Cardiac fibroblast (primary cell): Measurements from ENCODE around the gene RAPGEF3.

Source experiments
- DNase-seq, 2 donors: peaks; one replicate each; pipeline versions ENCODE4 v3.0.0 to v3.0.0-alpha.2; 2010; ENCODE audit warnings: low read depth in 2 of 2
- H3K4me3 ChIP-seq, 2 donors: replicated peaks in 1 of 2; 1 replicate in 1 of 2; 2 replicates in 1 of 2; pipeline ENCODE4 v1.5.1; 2011; ENCODE audit warnings: low read depth in 2 of 2, low read length in 2 of 2, mild to moderate bottlenecking in 2 of 2, moderate library complexity in 1 of 2
- CTCF ChIP-seq: IDR thresholded peaks from one replicate; pipeline ENCODE4 v1.5.1; 2011; ENCODE audit warnings: low read depth, mild to moderate bottlenecking, low read length, inconsistent platforms

The RAPGEF3 gene

GRCh38 chr12:47772738-47773061 is 14.0 kb upstream of the RAPGEF3 start:
- DNase-seq: no peak
- H3K4me3 ChIP-seq: peak overlapping the region; percentile 46 to 64
- no peak for TF ChIP-seq CTCF

- no peak for DNase-seq
- H3K4me3 ChIP-seq: no peak overlapping the region
- TF ChIP-seq CTCF: no peak
Measured at GRCh38 chr12:47772094-47772660, 13.5 kb upstream of the RAPGEF3 start.

- DNase-seq: no peak
- H3K4me3 ChIP-seq: no peak overlapping the region
- TF ChIP-seq CTCF: no peak
Measured at GRCh38 chr12:47771304-47771703, 12.6 kb upstream of the RAPGEF3 start.

GRCh38 chr12:47770086-47770726 is 11.5 kb upstream of the RAPGEF3 start:
- TF ChIP-seq CTCF: no peak
- peak; percentile 63 to 70 for DNase-seq
- H3K4me3 ChIP-seq: no peak overlapping the region

GRCh38 chr12:47769234-47770085 is 10.8 kb upstream of the RAPGEF3 start:
- no peak for DNase-seq
- TF ChIP-seq CTCF: no peak
- H3K4me3 ChIP-seq: no peak overlapping the region

GRCh38 chr12:47768323-47768811 is 9.7 kb upstream of the RAPGEF3 start:
- TF ChIP-seq CTCF: no peak
- no peak overlapping the region for H3K4me3 ChIP-seq
- no peak for DNase-seq
